Hepatocyte (in vitro differentiated cells): ENCODE results near the gene CCDC18.

Experiments
- EZH2 ChIP-seq: fragments of 200-600 bp; sonication (generic); IDR thresholded peaks from 2 replicates; pipeline ENCODE4 v1.6.1; 2016; ENCODE audit warnings: antibody characterized with exemption, mild to moderate bottlenecking, borderline replicate concordance
- EZH2phosphoT487 ChIP-seq: fragments of 200-600 bp; sonication (generic); IDR thresholded peaks from one replicate; pipeline ENCODE4 v1.6.1; 2018; ENCODE audit warnings: antibody characterized with exemption, mild to moderate bottlenecking, low read depth, moderate library complexity; ENCODE audit not compliant: unreplicated experiment, severe bottlenecking
- TF ChIP-seq, protein P1 (sequence below): fragments of 200-600 bp; sonication (generic); IDR thresholded peaks from 2 replicates; pipeline ENCODE4 v1.5.1; 2016; ENCODE audit warnings: antibody characterized with exemption, mild to moderate bottlenecking; ENCODE audit not compliant: poor library complexity

DNA sequence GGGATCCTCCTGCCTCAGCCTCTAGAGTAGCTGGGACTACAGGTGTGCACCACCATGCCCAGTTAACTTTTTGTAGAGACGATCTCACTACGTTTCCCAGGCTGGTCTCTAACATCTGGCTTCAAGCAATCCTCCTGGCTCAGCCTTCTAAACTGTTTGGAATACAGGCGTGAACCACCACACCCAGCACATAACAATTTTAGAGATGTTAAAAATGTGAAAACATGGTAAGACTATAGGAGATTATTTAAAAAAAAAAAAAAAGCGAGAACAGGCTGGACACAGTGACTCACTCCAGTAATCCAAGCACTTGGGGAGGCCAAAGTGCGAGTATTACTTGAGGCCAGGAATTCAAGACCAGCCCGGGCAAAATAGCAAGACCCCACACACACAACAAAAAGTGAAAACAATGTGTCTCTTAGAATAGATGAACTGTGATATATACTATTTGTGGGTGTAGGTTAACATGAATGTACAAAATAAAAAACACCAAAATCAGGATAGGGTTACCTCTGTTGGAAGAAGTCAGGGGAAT lies 19.6 kb downstream of the CCDC18 start:
- TF ChIP-seq, protein P1, sequence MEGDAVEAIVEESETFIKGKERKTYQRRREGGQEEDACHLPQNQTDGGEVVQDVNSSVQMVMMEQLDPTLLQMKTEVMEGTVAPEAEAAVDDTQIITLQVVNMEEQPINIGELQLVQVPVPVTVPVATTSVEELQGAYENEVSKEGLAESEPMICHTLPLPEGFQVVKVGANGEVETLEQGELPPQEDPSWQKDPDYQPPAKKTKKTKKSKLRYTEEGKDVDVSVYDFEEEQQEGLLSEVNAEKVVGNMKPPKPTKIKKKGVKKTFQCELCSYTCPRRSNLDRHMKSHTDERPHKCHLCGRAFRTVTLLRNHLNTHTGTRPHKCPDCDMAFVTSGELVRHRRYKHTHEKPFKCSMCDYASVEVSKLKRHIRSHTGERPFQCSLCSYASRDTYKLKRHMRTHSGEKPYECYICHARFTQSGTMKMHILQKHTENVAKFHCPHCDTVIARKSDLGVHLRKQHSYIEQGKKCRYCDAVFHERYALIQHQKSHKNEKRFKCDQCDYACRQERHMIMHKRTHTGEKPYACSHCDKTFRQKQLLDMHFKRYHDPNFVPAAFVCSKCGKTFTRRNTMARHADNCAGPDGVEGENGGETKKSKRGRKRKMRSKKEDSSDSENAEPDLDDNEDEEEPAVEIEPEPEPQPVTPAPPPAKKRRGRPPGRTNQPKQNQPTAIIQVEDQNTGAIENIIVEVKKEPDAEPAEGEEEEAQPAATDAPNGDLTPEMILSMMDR, result no peak
- TF ChIP-seq EZH2, result no peak
- no peak for TF ChIP-seq EZH2phosphoT487
